ENCODE data around the gene ARFGAP1. TPM values are rescaled to one million over a fixed set of nuclear protein-coding genes. Genes with fewer than 3 reads are reported as not detected.

Gene ARFGAP1
- polyA plus RNA-seq, 1 donor = 76.3 TPM

DNA sequence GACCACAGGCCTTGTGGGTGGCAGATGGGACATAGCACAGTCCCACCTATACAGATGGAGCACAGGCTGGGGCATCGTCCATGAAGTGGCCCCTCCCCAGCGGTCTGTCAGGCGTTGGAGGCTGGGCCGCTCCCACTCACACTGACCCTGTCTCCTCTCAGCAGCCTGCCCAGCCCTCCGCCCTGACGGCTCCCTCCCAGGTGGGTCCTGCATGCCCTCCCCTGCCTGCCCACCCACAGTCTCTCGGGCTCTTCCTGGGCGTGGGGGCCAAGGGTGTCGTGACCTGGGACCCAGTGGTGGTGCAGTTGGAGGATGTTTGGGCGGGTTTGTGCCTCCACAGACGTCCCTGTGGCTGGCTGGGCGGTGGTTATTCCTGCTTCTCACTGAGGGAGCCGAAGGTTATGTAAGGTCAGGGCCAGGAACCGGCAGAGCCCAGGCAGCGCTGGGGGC lies 42.7 kb downstream of the ARFGAP1 start:
- H3K27me3 ChIP-seq (ENCODE audit: control insufficient read depth, insufficient read depth, low read length) = no peaks in the 10 kb centered on the region
- H3K36me3 ChIP-seq (ENCODE audit: control insufficient read depth, insufficient read depth, low read length) = no peaks in the 10 kb centered on the region
- WGBS (ENCODE audit: insufficient coverage, low lambda C conversion rate) = no CpG with 5 or more reads among the region's 15 CpGs
- no peak overlapping the region for H3K27ac ChIP-seq (ENCODE audit: low read length)
- no peak overlapping the region for H3K4me3 ChIP-seq (ENCODE audit: low read length)
- no peak for DNase-seq
- H3K4me1 ChIP-seq (ENCODE audit: control insufficient read depth, insufficient read depth, low read length) = no peaks in the 10 kb centered on the region
- no peaks in the 10 kb centered on the region for H3K9me3 ChIP-seq (ENCODE audit: control insufficient read depth, low read depth, low read length)

DNA sequence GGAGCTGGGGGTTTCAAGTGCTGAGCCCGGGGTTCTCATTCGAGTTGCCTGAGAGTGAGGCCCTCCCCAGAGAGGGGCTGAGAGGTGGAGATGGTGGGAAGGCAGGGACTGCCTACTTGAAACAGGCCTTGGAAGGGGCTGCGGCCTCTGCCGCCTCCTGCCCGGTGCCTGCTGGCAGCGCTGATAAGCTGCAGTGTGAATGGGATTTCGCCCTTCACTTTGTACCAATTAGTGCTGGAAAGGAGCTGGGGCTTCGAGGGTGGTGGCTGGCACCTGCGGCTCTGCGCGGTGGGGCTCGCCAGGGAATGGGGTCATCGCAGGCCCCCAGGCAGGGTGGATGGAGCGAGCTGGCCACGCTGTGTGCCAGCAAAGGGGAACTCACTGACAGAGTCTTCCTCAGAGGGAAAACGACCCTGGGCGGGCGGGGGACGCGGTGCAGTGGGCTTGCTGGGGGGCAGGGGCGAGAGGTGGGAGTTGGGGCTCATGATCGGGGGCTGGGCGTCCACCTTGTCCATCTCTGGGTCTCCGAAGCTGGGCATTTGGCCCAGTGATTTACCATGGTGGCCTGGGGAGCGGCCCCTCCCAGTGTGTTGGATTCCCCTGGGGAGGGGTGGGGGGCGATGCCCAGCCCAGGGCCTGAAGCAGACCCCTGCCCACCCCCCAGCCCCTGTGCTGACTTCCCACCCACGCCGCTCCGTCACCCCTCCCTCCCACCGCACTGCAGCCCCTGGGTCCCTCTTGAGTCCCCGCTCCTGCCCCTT lies 43.3 kb downstream of the ARFGAP1 start:
- Histone ChIP-seq H3K27me3 (ENCODE audit: control insufficient read depth, insufficient read depth, low read length) (no peaks in the 10 kb centered on the region), H3K27ac (ENCODE audit: low read length) (no peak overlapping the region), H3K4me1 (ENCODE audit: control insufficient read depth, insufficient read depth, low read length) (peaks cover 2% of the 10 kb centered on the region), H3K4me3 (ENCODE audit: low read length) (no peak overlapping the region), H3K36me3 (ENCODE audit: control insufficient read depth, insufficient read depth, low read length) (no peaks in the 10 kb centered on the region), H3K9me3 (ENCODE audit: control insufficient read depth, low read depth, low read length) (no peaks in the 10 kb centered on the region)
- no peak for DNase-seq
- no CpG with 5 or more reads among the region's 31 CpGs for WGBS (ENCODE audit: insufficient coverage, low lambda C conversion rate)

DNA sequence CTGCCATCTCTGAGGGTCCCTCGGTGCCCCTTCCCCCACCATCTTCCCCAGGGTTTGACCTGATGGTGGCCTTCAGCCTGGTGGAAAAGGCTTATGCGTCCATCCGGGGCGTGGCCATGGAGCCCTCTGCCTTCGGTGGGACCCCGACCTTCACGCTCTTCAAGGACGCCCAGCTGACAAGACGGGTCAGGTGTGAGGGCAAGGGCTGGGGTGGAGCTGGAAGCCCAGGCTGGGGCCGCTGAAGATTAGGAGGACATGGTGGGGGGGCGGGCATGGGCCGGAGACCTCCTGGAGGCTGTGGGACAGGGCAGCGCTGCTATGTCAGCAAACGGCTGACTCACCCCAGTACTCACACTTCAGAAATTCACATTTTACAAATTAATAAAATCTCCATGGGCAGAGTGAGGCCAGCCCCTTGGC lies 43.9 kb downstream of the ARFGAP1 start:
- no peak for DNase-seq
- Histone ChIP-seq H3K27ac (ENCODE audit: low read length) (no peak overlapping the region), H3K9me3 (ENCODE audit: control insufficient read depth, low read depth, low read length) (no peaks in the 10 kb centered on the region), H3K36me3 (ENCODE audit: control insufficient read depth, insufficient read depth, low read length) (no peaks in the 10 kb centered on the region), H3K4me1 (ENCODE audit: control insufficient read depth, insufficient read depth, low read length) (peaks cover 2% of the 10 kb centered on the region), H3K27me3 (ENCODE audit: control insufficient read depth, insufficient read depth, low read length) (no peaks in the 10 kb centered on the region), H3K4me3 (ENCODE audit: low read length) (no peak overlapping the region)
- WGBS (ENCODE audit: insufficient coverage, low lambda C conversion rate) = no CpG with 5 or more reads among the region's 14 CpGs

DNA sequence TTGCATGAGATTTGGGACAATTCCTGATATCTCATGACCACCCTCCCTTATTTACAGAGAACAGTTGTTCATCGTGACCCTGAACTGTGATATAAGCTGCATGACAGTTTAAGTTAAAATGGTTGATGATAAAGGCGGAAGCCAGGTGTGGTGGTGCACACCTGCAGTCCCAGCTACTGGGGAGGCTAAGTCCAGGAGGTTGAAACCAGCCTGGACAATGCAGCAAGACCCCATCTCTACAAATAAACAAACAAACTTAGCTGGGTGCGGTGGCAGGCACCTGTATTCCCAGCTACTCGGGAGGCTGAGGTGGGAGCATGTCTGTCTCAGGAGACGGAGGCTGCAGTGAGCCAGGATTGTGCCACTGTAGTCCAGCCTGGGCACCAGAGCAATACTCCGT lies 44.4 kb downstream of the ARFGAP1 start:
- no CpG with 5 or more reads among the region's 6 CpGs for WGBS (ENCODE audit: insufficient coverage, low lambda C conversion rate)
- no peaks in the 10 kb centered on the region for H3K27me3 ChIP-seq (ENCODE audit: control insufficient read depth, insufficient read depth, low read length)
- no peaks in the 10 kb centered on the region for H3K9me3 ChIP-seq (ENCODE audit: control insufficient read depth, low read depth, low read length)
- no peak overlapping the region for H3K27ac ChIP-seq (ENCODE audit: low read length)
- no peak overlapping the region for H3K4me3 ChIP-seq (ENCODE audit: low read length)
- peaks cover 2% of the 10 kb centered on the region for H3K4me1 ChIP-seq (ENCODE audit: control insufficient read depth, insufficient read depth, low read length)
- H3K36me3 ChIP-seq (ENCODE audit: control insufficient read depth, insufficient read depth, low read length) = no peaks in the 10 kb centered on the region
- DNase-seq = no peak

DNA sequence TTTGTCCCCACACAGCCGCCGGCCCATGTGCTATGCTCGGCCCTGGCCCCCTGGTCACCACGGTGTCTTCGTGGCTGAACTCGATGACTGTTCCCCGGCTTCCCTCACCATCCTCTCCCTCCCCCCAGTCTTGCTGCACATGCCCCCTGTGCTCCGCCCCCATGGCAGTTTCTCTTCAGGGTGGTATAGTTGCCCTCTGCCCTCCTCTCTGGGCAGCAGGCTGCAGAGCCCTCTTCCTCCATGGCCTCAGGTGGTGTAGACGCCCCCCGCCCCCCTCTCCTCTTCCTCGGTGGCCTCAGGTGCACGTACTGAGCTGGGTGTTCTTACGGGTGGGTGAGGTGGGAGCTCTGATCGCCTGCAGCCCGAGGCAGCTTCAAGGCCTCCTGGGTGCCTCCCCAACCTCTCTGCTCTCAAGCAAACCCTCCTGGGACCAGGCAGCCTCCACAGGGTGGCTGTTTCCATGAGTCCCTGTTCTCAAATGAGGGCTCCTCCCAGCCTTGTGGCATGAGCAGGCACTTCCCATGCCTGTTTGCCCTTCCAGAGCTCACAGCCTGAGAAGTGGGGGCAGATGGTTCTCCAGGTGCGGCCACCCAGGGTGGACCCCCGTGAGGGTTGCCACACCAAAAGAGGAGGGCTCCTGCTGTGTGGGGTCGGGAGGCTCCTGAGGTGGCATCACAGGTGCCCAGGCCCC lies 45.1 kb downstream of the ARFGAP1 start:
- no peaks in the 10 kb centered on the region for H3K9me3 ChIP-seq (ENCODE audit: control insufficient read depth, low read depth, low read length)
- H3K27me3 ChIP-seq (ENCODE audit: control insufficient read depth, insufficient read depth, low read length) = peaks cover 6% of the 10 kb centered on the region
- WGBS (ENCODE audit: insufficient coverage, low lambda C conversion rate) = no CpG with 5 or more reads among the region's 18 CpGs
- H3K4me3 ChIP-seq (ENCODE audit: low read length) = no peak overlapping the region
- H3K27ac ChIP-seq (ENCODE audit: low read length) = no peak overlapping the region
- peaks cover 2% of the 10 kb centered on the region for H3K4me1 ChIP-seq (ENCODE audit: control insufficient read depth, insufficient read depth, low read length)
- no peak for DNase-seq
- H3K36me3 ChIP-seq (ENCODE audit: control insufficient read depth, insufficient read depth, low read length) = no peaks in the 10 kb centered on the region

DNA sequence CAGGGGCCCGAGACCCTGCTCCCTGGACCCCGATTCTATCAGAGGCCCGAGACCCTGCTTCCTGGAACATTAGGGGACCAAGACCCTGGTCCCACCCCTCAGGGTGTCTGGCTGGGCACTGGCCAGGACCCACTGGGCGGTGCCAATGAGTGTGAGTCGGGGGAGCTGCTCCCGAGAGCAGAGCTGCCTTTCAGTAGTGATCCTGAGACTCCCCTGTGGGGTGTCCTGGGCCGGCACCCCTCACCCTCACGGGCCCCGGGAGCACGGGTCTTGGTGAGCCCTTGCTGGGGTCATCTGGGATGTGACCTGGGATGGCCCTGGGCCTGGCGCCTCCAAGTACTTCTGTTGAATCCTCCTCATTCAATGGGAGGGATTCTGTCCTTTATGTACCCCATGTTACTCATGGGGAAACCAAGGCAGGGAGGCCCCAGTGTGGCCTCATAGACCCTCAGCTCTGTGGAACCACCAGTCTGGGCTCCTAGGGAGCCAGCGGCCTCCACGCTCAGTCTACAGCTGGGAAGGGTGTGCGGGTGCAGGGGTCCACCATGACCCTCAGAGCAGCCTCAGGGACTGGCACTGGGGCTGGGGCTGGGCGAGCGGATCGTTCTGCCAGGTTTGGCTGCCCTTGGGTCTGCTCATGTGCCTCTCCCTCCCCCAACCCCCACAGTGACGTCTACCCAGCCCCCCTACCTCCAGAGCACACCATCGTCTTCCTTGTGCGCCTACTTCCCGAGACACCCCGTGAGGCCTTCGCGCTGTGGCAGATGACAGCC lies 46.0 kb downstream of the ARFGAP1 start:
- no peak for DNase-seq
- Histone ChIP-seq H3K36me3 (ENCODE audit: control insufficient read depth, insufficient read depth, low read length) (no peaks in the 10 kb centered on the region), H3K27me3 (ENCODE audit: control insufficient read depth, insufficient read depth, low read length) (peaks cover 10% of the 10 kb centered on the region), H3K27ac (ENCODE audit: low read length) (no peak overlapping the region), H3K9me3 (ENCODE audit: control insufficient read depth, low read depth, low read length) (no peaks in the 10 kb centered on the region), H3K4me3 (ENCODE audit: low read length) (no peak overlapping the region), H3K4me1 (ENCODE audit: control insufficient read depth, insufficient read depth, low read length) (peaks cover 2% of the 10 kb centered on the region)
- no CpG with 5 or more reads among the region's 24 CpGs for WGBS (ENCODE audit: insufficient coverage, low lambda C conversion rate)

DNA sequence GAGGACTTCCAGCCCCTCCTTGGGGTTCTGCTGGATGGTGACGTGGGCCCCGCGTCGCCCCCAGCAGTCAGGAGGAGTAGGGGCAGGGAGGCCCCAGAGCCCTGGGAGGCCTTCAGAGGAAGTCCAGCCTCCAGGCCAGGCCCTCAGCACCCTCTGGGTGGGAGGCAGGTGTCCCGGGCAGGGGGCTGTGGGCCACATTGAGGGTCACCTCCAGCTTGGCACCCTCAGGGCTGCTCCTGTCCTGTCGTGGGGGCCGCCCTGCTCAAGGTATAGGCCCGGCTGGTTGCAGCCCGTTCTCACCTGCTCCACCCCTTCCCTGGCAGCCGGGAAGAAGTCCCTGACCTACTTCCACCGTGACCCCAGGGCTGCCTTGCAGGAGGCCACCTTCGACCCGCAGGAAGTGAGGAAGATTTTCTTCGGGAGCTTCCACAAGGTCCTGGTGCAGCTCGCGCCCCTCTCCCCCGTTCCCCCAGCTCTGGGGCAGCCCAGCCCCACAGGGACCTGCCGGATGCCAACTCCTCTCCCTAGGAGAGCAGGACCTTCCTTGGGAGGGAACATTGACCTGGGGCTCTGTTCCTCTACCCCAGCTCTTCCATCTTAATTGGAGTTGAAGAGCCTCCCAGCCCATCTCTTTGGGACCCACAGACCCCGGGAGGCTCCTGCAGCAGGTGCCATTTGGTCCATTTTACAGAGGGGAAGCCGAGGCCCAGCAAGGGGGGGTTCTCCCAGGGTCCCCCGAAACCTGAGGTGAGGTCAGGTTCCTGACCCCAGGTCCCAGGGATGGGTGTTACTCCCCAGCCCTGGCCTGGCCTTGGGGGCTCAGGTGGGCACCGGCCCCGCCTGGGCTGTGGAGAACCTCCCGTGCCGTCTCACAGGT lies 46.8 kb downstream of the ARFGAP1 start:
- no peak for DNase-seq

DNA sequence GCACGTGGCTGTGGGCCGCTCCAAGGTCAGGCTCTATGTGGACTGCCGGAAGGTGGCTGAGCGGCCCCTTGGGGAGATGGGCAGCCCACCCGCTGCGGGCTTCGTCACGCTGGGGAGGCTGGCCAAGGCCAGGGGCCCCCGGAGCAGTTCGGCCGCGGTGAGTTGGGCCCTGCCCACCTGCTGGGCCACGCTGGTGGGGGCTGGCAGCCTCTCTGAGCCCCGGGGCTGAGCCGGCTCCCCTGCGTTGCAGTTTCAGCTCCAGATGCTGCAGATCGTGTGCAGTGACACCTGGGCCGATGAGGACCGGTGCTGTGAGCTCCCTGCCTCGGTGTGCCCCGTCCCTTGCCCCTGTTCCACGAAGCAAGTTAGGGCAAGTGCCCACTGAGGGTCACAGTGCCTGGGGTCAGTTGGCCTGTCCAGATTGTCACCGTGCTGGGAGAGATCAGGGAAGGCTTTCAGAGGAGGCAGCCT lies 47.5 kb downstream of the ARFGAP1 start:
- H3K27me3 ChIP-seq (ENCODE audit: control insufficient read depth, insufficient read depth, low read length) = peaks cover 10% of the 10 kb centered on the region
- H3K36me3 ChIP-seq (ENCODE audit: control insufficient read depth, insufficient read depth, low read length) = no peaks in the 10 kb centered on the region
- peaks cover 2% of the 10 kb centered on the region for H3K4me1 ChIP-seq (ENCODE audit: control insufficient read depth, insufficient read depth, low read length)
- H3K27ac ChIP-seq (ENCODE audit: low read length) = no peak overlapping the region
- no CpG with 5 or more reads among the region's 23 CpGs for WGBS (ENCODE audit: insufficient coverage, low lambda C conversion rate)
- no peak overlapping the region for H3K4me3 ChIP-seq (ENCODE audit: low read length)
- H3K9me3 ChIP-seq (ENCODE audit: control insufficient read depth, low read depth, low read length) = no peaks in the 10 kb centered on the region
- DNase-seq = no peak

More for the DNA sequence above, 46.8 kb downstream of the ARFGAP1 start:
- peaks cover 10% of the 10 kb centered on the region for H3K27me3 ChIP-seq (ENCODE audit: control insufficient read depth, insufficient read depth, low read length)
- peaks cover 2% of the 10 kb centered on the region for H3K4me1 ChIP-seq (ENCODE audit: control insufficient read depth, insufficient read depth, low read length)
- no peaks in the 10 kb centered on the region for H3K36me3 ChIP-seq (ENCODE audit: control insufficient read depth, insufficient read depth, low read length)
- H3K27ac ChIP-seq (ENCODE audit: low read length) = no peak overlapping the region
- H3K4me3 ChIP-seq (ENCODE audit: low read length) = no peak overlapping the region
- WGBS (ENCODE audit: insufficient coverage, low lambda C conversion rate) = no CpG with 5 or more reads among the region's 25 CpGs
- H3K9me3 ChIP-seq (ENCODE audit: control insufficient read depth, low read depth, low read length) = no peaks in the 10 kb centered on the region

DNA sequence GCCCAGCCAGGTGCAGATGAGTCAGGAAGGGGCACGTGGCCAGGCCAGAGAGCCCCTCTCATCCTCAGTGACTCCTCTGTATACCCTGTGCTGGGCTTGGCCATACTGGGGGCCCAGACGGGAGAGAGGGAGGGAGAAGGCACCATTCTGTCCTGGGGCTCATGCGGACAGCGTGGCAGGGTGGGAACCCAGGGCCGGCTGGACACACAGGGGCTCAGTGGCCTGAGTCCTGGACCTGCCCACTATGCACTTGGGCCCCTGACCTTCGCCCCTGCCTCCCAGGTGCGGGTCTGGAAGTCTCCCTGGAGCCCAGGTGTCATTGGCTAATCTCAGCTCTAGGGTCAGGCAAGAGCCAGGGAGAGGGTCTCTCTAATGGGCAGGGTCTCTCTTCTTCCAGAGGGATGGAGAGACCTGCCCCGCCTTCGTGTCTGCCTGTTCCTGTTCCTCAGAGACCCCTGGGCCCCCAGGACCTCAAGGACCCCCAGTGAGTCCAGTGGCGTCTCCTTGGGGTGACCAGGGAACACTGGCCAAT lies 48.1 kb downstream of the ARFGAP1 start:
- DNase-seq = no peak
- peaks cover 2% of the 10 kb centered on the region for H3K4me1 ChIP-seq (ENCODE audit: control insufficient read depth, insufficient read depth, low read length)
- no peak overlapping the region for H3K4me3 ChIP-seq (ENCODE audit: low read length)
- no peak overlapping the region for H3K27ac ChIP-seq (ENCODE audit: low read length)
- peaks cover 10% of the 10 kb centered on the region for H3K27me3 ChIP-seq (ENCODE audit: control insufficient read depth, insufficient read depth, low read length)
- WGBS (ENCODE audit: insufficient coverage, low lambda C conversion rate) = no CpG with 5 or more reads among the region's 10 CpGs
- no peaks in the 10 kb centered on the region for H3K9me3 ChIP-seq (ENCODE audit: control insufficient read depth, low read depth, low read length)
- H3K36me3 ChIP-seq (ENCODE audit: control insufficient read depth, insufficient read depth, low read length) = no peaks in the 10 kb centered on the region
